Neural cell (in vitro differentiated cells): Measurements from ENCODE around the gene PDS5B. TPM values are rescaled to one million over a fixed set of nuclear protein-coding genes. Genes with fewer than 3 reads are reported as not detected.

Source experiments
- H2AFZ ChIP-seq: fragments of 200-600, 300-800 bp; sonication (generic), shearing (Covaris generic); 2 replicates; pipeline ENCODE4 v1.6.0; 2014; ENCODE audit warnings: low read depth, mild to moderate bottlenecking, antibody characterized with exemption, low read length, moderate library complexity
- H3F3A ChIP-seq: fragments of 200-600 bp; shearing (Covaris generic); 2 replicates; pipeline ENCODE4 v1.6.1; 2016; ENCODE audit warnings: mild to moderate bottlenecking, moderate library complexity, mixed read lengths, antibody characterized with exemption, low read length; ENCODE audit not compliant: insufficient read depth, poor library complexity, severe bottlenecking
- H3K27ac ChIP-seq: fragments of 200-600, 300-800 bp; sonication (generic), shearing (Covaris generic); 2 replicates; pipeline ENCODE4 v1.5.1; 2014; ENCODE audit warnings: mild to moderate bottlenecking, low read length, moderate library complexity
- H3K27me3 ChIP-seq: fragments of 300-800, 200-600 bp; sonication (generic), shearing (Covaris generic); 2 replicates; pipeline ENCODE4 v1.6.0; 2014; ENCODE audit warnings: mild to moderate bottlenecking, low read depth, low read length, moderate library complexity; ENCODE audit not compliant: insufficient read depth
- H3K36me3 ChIP-seq: fragments of 300-800, 200-600 bp; sonication (generic), shearing (Covaris generic); 2 replicates; pipeline ENCODE4 v1.5.1; 2014; ENCODE audit warnings: mild to moderate bottlenecking, antibody characterized with exemption, low read length, moderate library complexity; ENCODE audit not compliant: insufficient read depth
- H3K4me2 ChIP-seq: fragments of 300-800, 200-600 bp; sonication (generic), shearing (Covaris generic); 2 replicates; pipeline ENCODE4 v1.6.0; 2014; ENCODE audit warnings: mild to moderate bottlenecking, low read length
- H3K4me3 ChIP-seq: fragments of 300-800, 200-600 bp; sonication (generic), shearing (Covaris generic); 2 replicates; pipeline ENCODE4 v1.5.1; 2014; ENCODE audit warnings: mild to moderate bottlenecking, low read length, moderate library complexity
- H3K79me2 ChIP-seq: fragments of 200-600 bp; shearing (Covaris generic); replicated peaks from 2 replicates; pipeline ENCODE4 v1.6.0; 2014; ENCODE audit warnings: mild to moderate bottlenecking, low read length, moderate library complexity; ENCODE audit not compliant: insufficient read depth
- H3K9ac ChIP-seq: fragments of 300-800, 200-600 bp; sonication (generic), shearing (Covaris generic); 2 replicates; pipeline ENCODE4 v1.6.1; 2016; ENCODE audit warnings: mild to moderate bottlenecking, low read length, mixed read lengths
- H3K9me2 ChIP-seq: fragments of 200-600 bp; shearing (Covaris generic); 2 replicates; pipeline ENCODE4 v1.6.1; 2016; ENCODE audit warnings: mild to moderate bottlenecking, low read length, mixed read lengths; ENCODE audit not compliant: insufficient read depth
- H3K9me3 ChIP-seq: fragments of 200-600, 300-800 bp; sonication (generic), shearing (Covaris generic); 2 replicates; pipeline ENCODE4 v1.6.1; 2016; ENCODE audit warnings: mild to moderate bottlenecking, mixed run types, low read length, moderate library complexity, mixed read lengths
- H4K20me1 ChIP-seq: fragments of 200-600 bp; shearing (Covaris generic); 2 replicates; pipeline ENCODE4 v1.6.1; 2016; ENCODE audit warnings: mild to moderate bottlenecking, mixed run types; ENCODE audit not compliant: insufficient read depth
- EZH2 ChIP-seq: fragments of 200-600, 300-800 bp; shearing (Covaris generic), sonication (generic); IDR thresholded peaks from 2 replicates; pipeline ENCODE4 v1.6.1; 2014; ENCODE audit warnings: antibody characterized with exemption, low read length, borderline replicate concordance, mild to moderate bottlenecking; ENCODE audit not compliant: insufficient read depth, poor library complexity, severe bottlenecking
- POLR2AphosphoS5 ChIP-seq: IDR thresholded peaks from 2 replicates; pipeline ENCODE4 v1.6.1; 2012
- RAD21 ChIP-seq: fragments of 450-650 bp; conservative IDR thresholded peaks from 2 replicates; pipeline ENCODE4 v1.6.1; 2014; ENCODE audit warnings: antibody characterized with exemption, mild to moderate bottlenecking, moderate library complexity
- SMC3 ChIP-seq: fragments of 450-650 bp; conservative IDR thresholded peaks from 2 replicates; pipeline ENCODE4 v1.6.1; 2014; ENCODE audit warnings: antibody characterized with exemption, mild to moderate bottlenecking, moderate library complexity; ENCODE audit not compliant: poor library complexity
- TAF1 ChIP-seq: IDR thresholded peaks from 2 replicates; pipeline ENCODE4 v1.6.1; 2012; ENCODE audit warnings: low read depth
- polyA plus RNA-seq: library from polyadenylated mRNA; depleted of rRNA; stranded (reverse); fragments of >200 nt; gene quantifications from 2 replicates; pipeline ENCODE4 v1.2.3, GENCODE V29; 2014
- TF ChIP-seq, protein P1 (sequence below): fragments of 450-650 bp; IDR thresholded peaks from 2 replicates; pipeline ENCODE4 v1.5.1; 2014; ENCODE audit warnings: antibody characterized with exemption, mild to moderate bottlenecking, moderate library complexity; ENCODE audit not compliant: poor library complexity, severe bottlenecking

PDS5B gene
- polyA plus RNA-seq, 1 donor from 2014 or later: 27.6 TPM

- Histone ChIP-seq H4K20me1 (no peaks in the 10 kb centered on the region), H3K4me2 (no peak overlapping the region), H3K9me3 (no peaks in the 10 kb centered on the region), H3F3A (no peaks in the 10 kb centered on the region), H3K27ac (no peak overlapping the region), H3K36me3 (no peaks in the 10 kb centered on the region), H3K9ac (no peak overlapping the region), H3K79me2 (peaks cover 70% of the 10 kb centered on the region), H3K4me3 (no peak overlapping the region), H3K9me2 (no peaks in the 10 kb centered on the region), H2AFZ (no peak overlapping the region), H3K27me3 (no peaks in the 10 kb centered on the region)
- TF ChIP-seq, protein P1, sequence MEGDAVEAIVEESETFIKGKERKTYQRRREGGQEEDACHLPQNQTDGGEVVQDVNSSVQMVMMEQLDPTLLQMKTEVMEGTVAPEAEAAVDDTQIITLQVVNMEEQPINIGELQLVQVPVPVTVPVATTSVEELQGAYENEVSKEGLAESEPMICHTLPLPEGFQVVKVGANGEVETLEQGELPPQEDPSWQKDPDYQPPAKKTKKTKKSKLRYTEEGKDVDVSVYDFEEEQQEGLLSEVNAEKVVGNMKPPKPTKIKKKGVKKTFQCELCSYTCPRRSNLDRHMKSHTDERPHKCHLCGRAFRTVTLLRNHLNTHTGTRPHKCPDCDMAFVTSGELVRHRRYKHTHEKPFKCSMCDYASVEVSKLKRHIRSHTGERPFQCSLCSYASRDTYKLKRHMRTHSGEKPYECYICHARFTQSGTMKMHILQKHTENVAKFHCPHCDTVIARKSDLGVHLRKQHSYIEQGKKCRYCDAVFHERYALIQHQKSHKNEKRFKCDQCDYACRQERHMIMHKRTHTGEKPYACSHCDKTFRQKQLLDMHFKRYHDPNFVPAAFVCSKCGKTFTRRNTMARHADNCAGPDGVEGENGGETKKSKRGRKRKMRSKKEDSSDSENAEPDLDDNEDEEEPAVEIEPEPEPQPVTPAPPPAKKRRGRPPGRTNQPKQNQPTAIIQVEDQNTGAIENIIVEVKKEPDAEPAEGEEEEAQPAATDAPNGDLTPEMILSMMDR: peak; percentile 61
- TF ChIP-seq SMC3 (peak; percentile 62), POLR2AphosphoS5 (no peak), RAD21 (peak; percentile 49)
Measured at GRCh38 chr13:32639502-32640105, 53.4 kb downstream of the PDS5B start.

- Histone ChIP-seq H3K36me3 (no peaks in the 10 kb centered on the region), H3K9me3 (no peaks in the 10 kb centered on the region), H3K79me2 (peaks cover 92% of the 10 kb centered on the region), H3K27me3 (no peaks in the 10 kb centered on the region), H3K9ac (no peak overlapping the region), H2AFZ (no peak overlapping the region), H3K4me3 (no peak overlapping the region), H3K9me2 (no peaks in the 10 kb centered on the region), H3K27ac (no peak overlapping the region), H4K20me1 (no peaks in the 10 kb centered on the region), H3K4me2 (no peak overlapping the region), H3F3A (no peaks in the 10 kb centered on the region)
- no peak for TF ChIP-seq EZH2
Measured at GRCh38 chr13:32642316-32642715, 56.1 kb downstream of the PDS5B start.

- no peaks in the 10 kb centered on the region for H3K9me3 ChIP-seq
- no peak overlapping the region for H3K9ac ChIP-seq
- no peak overlapping the region for H3K4me3 ChIP-seq
- H3K27ac ChIP-seq: no peak overlapping the region
- H3K4me2 ChIP-seq: no peak overlapping the region
- H3K9me2 ChIP-seq: no peaks in the 10 kb centered on the region
- TF ChIP-seq, protein P1: no peak
- TF ChIP-seq TAF1: no peak
- no peak for TF ChIP-seq POLR2AphosphoS5
- TF ChIP-seq RAD21: no peak
- H3K79me2 ChIP-seq: peaks cover 91% of the 10 kb centered on the region
- no peaks in the 10 kb centered on the region for H4K20me1 ChIP-seq
- no peaks in the 10 kb centered on the region for H3K27me3 ChIP-seq
- no peak overlapping the region for H2AFZ ChIP-seq
- H3K36me3 ChIP-seq: no peaks in the 10 kb centered on the region
- no peaks in the 10 kb centered on the region for H3F3A ChIP-seq
Measured at GRCh38 chr13:32642858-32643257, 56.6 kb downstream of the PDS5B start.
